ENCODE measurements around the gene TH. TPM values are rescaled to one million over a fixed set of nuclear protein-coding genes. Genes with fewer than 3 reads are reported as not detected.

Gene TH
- total RNA-seq, 1 donor from 2014 or later: 2.0 TPM

GRCh38 chr11:2209900-2210321 lies 38.3 kb upstream of the TH start:
- H3K9ac ChIP-seq: no peak overlapping the region
- peaks cover 3% of the 10 kb centered on the region for H3K27me3 ChIP-seq
- H3K9me3 ChIP-seq (ENCODE audit: low read depth): no peaks in the 10 kb centered on the region
- no peak overlapping the region for H3K4me3 Mint-ChIP-seq
- H3K4me1 Mint-ChIP-seq: peaks cover 48% of the 10 kb centered on the region
- no peak overlapping the region for H3K4me2 ChIP-seq
- no peak for DNase-seq (ENCODE audit: low spot score)
- H4K20me1 ChIP-seq (ENCODE audit: low read depth): no peaks in the 10 kb centered on the region
- H3K27ac ChIP-seq: no peak overlapping the region
- no peak overlapping the region for H3K27ac Mint-ChIP-seq
- H3K4me3 ChIP-seq: no peak overlapping the region
- no peaks in the 10 kb centered on the region for H3K36me3 Mint-ChIP-seq
- H3K79me2 ChIP-seq (ENCODE audit: low read depth): no peaks in the 10 kb centered on the region
- no peaks in the 10 kb centered on the region for H3K9me3 Mint-ChIP-seq
- no peaks in the 10 kb centered on the region for H3K36me3 ChIP-seq
- H3K4me1 ChIP-seq: peaks cover 43% of the 10 kb centered on the region
- TF ChIP-seq EZH2phosphoT487 (IDR thresholded peaks at IDR 0.05): no peak
- no peak for TF ChIP-seq EZH2 (IDR thresholded peaks at IDR 0.05)
- TF ChIP-seq, protein P1, sequence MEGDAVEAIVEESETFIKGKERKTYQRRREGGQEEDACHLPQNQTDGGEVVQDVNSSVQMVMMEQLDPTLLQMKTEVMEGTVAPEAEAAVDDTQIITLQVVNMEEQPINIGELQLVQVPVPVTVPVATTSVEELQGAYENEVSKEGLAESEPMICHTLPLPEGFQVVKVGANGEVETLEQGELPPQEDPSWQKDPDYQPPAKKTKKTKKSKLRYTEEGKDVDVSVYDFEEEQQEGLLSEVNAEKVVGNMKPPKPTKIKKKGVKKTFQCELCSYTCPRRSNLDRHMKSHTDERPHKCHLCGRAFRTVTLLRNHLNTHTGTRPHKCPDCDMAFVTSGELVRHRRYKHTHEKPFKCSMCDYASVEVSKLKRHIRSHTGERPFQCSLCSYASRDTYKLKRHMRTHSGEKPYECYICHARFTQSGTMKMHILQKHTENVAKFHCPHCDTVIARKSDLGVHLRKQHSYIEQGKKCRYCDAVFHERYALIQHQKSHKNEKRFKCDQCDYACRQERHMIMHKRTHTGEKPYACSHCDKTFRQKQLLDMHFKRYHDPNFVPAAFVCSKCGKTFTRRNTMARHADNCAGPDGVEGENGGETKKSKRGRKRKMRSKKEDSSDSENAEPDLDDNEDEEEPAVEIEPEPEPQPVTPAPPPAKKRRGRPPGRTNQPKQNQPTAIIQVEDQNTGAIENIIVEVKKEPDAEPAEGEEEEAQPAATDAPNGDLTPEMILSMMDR (IDR thresholded peaks at IDR 0.05): no peak
- peaks cover 13% of the 10 kb centered on the region for H3K27me3 Mint-ChIP-seq (ENCODE audit: insufficient read depth, low read depth)
- H3F3A ChIP-seq (ENCODE audit: low read depth): peaks cover 7% of the 10 kb centered on the region
- H2AFZ ChIP-seq (replicated peaks): no peak overlapping the region

DNA sequence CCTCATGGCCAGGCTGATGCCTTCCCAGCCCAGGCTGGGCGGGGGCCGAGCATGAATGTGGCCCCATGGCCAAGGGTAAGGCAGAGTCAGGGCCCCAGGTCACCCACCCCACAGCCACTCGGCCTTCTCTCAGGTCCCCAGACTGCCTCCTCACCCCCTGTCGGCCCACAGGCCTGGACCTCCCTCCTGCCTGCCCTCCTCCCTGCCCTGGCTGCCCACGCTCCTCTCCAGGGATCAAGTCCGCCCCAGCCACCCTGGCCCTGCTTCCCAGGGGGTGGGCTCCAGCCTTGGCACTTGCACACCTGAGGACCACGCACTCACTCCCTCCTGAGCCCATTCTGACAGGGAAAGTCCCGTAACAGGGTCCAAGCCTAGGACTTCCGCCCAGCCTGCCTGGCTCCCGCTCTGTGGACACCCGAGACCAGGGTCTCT lies 37.8 kb upstream of the TH start:
- Histone ChIP-seq H3K9me3 (ENCODE audit: low read depth) (no peaks in the 10 kb centered on the region), H2AFZ (replicated peaks) (no peak overlapping the region), H3K79me2 (ENCODE audit: low read depth) (no peaks in the 10 kb centered on the region), H3K27me3 (peaks cover 3% of the 10 kb centered on the region), H3K27ac (no peak overlapping the region), H3K4me2 (no peak overlapping the region), H3K4me3 (no peak overlapping the region), H4K20me1 (ENCODE audit: low read depth) (no peaks in the 10 kb centered on the region), H3F3A (ENCODE audit: low read depth) (peaks cover 7% of the 10 kb centered on the region), H3K9ac (no peak overlapping the region), H3K36me3 (no peaks in the 10 kb centered on the region), H3K4me1 (peaks cover 43% of the 10 kb centered on the region)
- Mint-ChIP-seq H3K4me3 (no peak overlapping the region), H3K27me3 (ENCODE audit: insufficient read depth, low read depth) (peaks cover 11% of the 10 kb centered on the region), H3K4me1 (peaks cover 44% of the 10 kb centered on the region), H3K27ac (peak overlapping the region; percentile 53), H3K9me3 (no peaks in the 10 kb centered on the region), H3K36me3 (no peaks in the 10 kb centered on the region)
- no peak for DNase-seq (ENCODE audit: low spot score)
- TF ChIP-seq, protein P1 (IDR thresholded peaks at IDR 0.05): no peak
- TF ChIP-seq EZH2phosphoT487 (IDR thresholded peaks at IDR 0.05) (no peak), EZH2 (IDR thresholded peaks at IDR 0.05) (no peak)

GRCh38 chr11:2208691-2209369 lies 37.2 kb upstream of the TH start:
- Mint-ChIP-seq H3K4me3 (peak overlapping the region; percentile 62), H3K4me1 (peaks cover 39% of the 10 kb centered on the region), H3K36me3 (no peaks in the 10 kb centered on the region), H3K9me3 (no peaks in the 10 kb centered on the region), H3K27me3 (ENCODE audit: insufficient read depth, low read depth) (peaks cover 11% of the 10 kb centered on the region), H3K27ac (no peak overlapping the region)
- no peaks in the 10 kb centered on the region for H3K36me3 ChIP-seq
- no peak overlapping the region for H3K9ac ChIP-seq
- no peak overlapping the region for H3K4me2 ChIP-seq
- H3K9me3 ChIP-seq (ENCODE audit: low read depth): no peaks in the 10 kb centered on the region
- no peaks in the 10 kb centered on the region for H4K20me1 ChIP-seq (ENCODE audit: low read depth)
- no peak overlapping the region for H3K27ac ChIP-seq
- no peak overlapping the region for H3K4me3 ChIP-seq
- H2AFZ ChIP-seq (replicated peaks): no peak overlapping the region
- H3K79me2 ChIP-seq (ENCODE audit: low read depth): no peaks in the 10 kb centered on the region
- H3F3A ChIP-seq (ENCODE audit: low read depth): peaks cover 7% of the 10 kb centered on the region
- DNase-seq (ENCODE audit: low spot score): peak; percentile 32
- peaks cover 3% of the 10 kb centered on the region for H3K27me3 ChIP-seq
- H3K4me1 ChIP-seq: peaks cover 37% of the 10 kb centered on the region
- TF ChIP-seq EZH2phosphoT487 (IDR thresholded peaks at IDR 0.05): no peak
- TF ChIP-seq, protein P1 (IDR thresholded peaks at IDR 0.05): peak; percentile 11

Data from neural progenitor cell (in vitro differentiated cells).